Astrocyte of the cerebellum (primary cell): Measurements from ENCODE around the gene ANXA6.
A peak's percentile ranks its signal among the peaks of the same experiment; 100 is the strongest.

ENCODE experiments used
- DNase-seq: peaks from one replicate; pipeline ENCODE4 v3.0.0-alpha.2; 2011; ENCODE audit warnings: low read depth
- H3K4me3 ChIP-seq: 2 replicates; pipeline ENCODE4 v1.5.1; 2011; ENCODE audit warnings: mild to moderate bottlenecking, low read depth, low read length, moderate library complexity
- in situ Hi-C: cut with HindIII; loops from 2 replicates; pipeline ENCODE4 v1.10.0; 2017; ENCODE audit warnings: low sequenced_read_pairs
- TF ChIP-seq, protein P1 (sequence below): IDR thresholded peaks from 2 replicates; pipeline ENCODE4 v1.5.1; 2012; ENCODE audit warnings: low read length, low read depth, moderate library complexity, mild to moderate bottlenecking; ENCODE audit errors: missing control alignments

ANXA6 gene

DNA sequence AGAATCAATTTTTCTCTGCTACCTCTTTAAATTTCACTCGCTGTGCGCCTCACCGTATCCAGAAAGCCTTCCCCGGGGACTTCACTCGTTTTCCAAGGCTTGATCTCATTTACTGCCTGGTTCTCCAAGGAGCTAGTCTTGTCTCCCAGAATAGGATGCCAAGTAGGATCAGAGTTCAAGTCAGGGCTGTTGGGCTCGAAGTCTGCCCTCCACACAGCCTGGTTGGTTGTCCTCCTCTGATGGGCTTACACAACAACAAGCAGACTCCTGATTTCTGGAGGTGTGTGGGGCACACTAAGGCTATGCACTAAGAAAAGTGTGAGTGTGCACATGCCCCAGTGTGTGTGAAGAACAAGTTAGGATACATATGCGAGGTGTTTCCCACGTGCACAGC is 62.7 kb downstream of the ANXA6 start:
- no peak overlapping the region for H3K4me3 ChIP-seq
- TF ChIP-seq, protein P1, sequence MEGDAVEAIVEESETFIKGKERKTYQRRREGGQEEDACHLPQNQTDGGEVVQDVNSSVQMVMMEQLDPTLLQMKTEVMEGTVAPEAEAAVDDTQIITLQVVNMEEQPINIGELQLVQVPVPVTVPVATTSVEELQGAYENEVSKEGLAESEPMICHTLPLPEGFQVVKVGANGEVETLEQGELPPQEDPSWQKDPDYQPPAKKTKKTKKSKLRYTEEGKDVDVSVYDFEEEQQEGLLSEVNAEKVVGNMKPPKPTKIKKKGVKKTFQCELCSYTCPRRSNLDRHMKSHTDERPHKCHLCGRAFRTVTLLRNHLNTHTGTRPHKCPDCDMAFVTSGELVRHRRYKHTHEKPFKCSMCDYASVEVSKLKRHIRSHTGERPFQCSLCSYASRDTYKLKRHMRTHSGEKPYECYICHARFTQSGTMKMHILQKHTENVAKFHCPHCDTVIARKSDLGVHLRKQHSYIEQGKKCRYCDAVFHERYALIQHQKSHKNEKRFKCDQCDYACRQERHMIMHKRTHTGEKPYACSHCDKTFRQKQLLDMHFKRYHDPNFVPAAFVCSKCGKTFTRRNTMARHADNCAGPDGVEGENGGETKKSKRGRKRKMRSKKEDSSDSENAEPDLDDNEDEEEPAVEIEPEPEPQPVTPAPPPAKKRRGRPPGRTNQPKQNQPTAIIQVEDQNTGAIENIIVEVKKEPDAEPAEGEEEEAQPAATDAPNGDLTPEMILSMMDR = no peak
- no peak for DNase-seq
- in situ Hi-C loops = loop anchor here (5.0 kb wide), 1 partner anchor 58 kb away; no protein-coding TSS in a partner anchor

DNA sequence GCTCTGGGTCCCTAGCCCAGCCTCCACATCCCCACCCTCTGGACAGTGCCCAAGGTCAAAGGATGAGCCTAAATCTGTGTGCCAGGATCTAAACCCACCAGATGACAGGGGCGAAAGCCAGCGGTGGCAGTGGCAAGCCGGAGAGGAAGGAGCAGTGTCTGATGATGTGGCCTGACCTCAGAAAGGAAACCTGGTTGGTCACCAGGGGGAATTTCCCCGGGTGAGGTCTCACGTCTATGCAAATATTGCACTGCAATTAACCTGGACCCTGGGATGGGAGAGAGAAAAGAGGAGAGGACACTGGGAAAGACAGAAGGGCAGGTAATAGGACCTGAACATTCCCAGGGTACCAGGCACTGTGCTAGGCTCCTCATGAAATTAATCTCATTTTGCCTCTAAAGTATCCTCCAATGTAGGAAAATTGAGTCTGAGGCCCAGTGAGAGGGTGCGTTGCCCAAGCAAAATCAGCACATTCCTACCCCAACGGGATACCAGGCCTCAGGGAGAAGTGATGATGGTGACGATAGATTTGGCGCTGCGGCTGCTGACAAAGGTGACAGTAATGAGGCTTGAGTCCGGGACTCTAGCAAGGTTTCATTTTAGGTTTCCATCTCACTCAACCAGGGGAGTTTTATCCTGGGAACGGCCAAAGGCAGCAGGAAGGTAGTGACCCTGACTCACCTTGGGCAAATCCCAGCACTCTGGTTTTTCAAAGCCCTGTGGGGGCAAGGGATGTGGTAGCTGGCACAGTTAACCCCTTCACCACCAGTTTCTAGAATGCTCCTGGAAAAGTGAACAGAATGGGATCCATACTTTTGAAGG is 63.3 kb downstream of the ANXA6 start:
- in situ Hi-C loops = loop anchor here (5.0 kb wide), 1 partner anchor 57 kb away; no protein-coding TSS in a partner anchor
- no peak for DNase-seq
- TF ChIP-seq, protein P1 = no peak
- H3K4me3 ChIP-seq = no peak overlapping the region

DNA sequence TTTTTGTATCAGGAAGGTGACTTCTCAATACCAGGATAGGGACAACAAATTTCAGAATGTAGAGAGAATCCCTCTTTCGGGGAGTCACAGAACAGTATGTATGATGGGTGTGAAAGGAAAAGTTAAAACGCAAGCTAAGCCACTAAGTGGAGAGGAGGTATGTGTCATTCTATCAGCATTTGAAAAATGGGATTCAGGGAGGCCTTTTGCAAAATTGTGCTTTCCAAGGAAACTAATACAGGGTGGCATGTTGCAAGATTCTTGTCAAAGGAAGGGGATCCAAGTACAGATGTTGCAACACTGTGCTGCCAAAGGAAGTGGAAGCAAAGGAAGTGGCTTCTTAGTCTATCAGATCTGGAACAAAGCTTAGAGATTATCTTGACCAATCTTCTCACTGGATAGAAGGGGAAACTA is 64.1 kb downstream of the ANXA6 start:
- no peak overlapping the region for H3K4me3 ChIP-seq
- DNase-seq = peak; percentile 61
- TF ChIP-seq, protein P1 = peak; percentile 32
- in situ Hi-C loops = loop anchor here (5.0 kb wide), 1 partner anchor 56 kb away; no protein-coding TSS in a partner anchor

DNA sequence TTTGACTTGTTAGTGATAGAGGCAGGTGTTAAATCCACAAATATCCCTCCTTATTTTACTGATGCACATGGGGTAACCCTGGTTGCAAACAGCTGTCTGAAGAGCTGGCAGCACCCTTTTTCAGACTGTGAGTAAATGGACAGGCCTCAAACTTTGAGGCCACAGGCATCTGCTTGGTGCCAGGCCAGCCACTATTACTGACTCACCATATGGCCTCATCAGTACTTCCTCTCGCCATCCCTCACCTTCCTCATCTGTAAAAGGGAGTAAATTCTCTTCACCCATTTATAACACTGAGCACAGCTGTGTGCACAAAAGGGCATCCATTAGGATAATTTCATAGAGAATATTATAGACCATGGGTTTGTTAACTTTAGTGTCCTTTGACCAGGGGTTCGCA is 64.8 kb downstream of the ANXA6 start:
- TF ChIP-seq, protein P1 = no peak
- DNase-seq = no peak
- no peak overlapping the region for H3K4me3 ChIP-seq
- in situ Hi-C loops = loop anchor here (5.0 kb wide), 1 partner anchor 55 kb away; no protein-coding TSS in a partner anchor

DNA sequence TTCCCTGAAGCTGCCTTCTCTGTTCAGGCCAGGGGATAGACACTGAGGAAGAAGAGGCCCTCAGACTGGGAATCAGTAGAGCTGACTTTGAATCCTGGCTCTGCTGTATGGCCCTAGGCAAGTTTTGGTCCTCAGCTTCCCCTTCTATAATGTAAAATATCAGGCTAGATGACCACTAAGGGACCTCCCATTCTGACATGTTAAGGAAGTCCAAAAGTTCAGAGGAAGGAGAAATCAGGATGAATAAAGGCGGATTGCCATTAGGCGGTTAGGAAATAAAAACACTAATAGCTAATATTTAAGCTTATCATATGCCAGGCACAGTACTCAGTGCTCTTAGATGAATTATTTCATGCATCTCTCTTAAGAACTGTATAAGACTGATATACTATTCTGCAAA is 67.9 kb downstream of the ANXA6 start:
- TF ChIP-seq, protein P1 = no peak
- no peak overlapping the region for H3K4me3 ChIP-seq
- in situ Hi-C loops = loop anchor here (5.0 kb wide), 1 partner anchor 52 kb away; no protein-coding TSS in a partner anchor
- no peak for DNase-seq

DNA sequence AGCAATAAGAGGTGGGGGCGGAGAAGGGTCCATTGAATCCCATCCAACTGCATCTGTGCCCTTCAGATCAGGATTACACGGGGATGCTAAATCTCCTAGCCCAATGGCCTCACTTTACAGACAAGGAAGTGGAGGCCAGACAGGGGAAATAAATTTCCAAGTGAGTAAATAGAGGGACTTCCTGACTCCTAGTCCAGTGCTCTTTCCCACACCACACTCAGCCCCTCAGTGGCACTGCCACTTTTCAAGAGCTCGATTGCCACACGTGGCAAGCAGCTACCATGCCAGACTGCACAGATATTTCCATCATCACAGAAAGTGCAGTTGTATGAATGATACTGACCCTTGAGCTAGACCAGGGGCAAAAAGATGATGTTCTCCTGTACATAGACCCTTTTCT is 68.6 kb downstream of the ANXA6 start:
- in situ Hi-C loops = no loop called here
- no peak for DNase-seq
- H3K4me3 ChIP-seq = no peak overlapping the region
- TF ChIP-seq, protein P1 = no peak
